Mucosa of rectum (tissue), 2 donors: ENCODE data around the gene YLPM1.

ENCODE experiments used
- H3K27ac ChIP-seq, 2 donors: one replicate each; pipeline ENCODE4 v1.7.0; 2013; ENCODE audit warnings: inconsistent platforms in 2 of 2, low read depth in 2 of 2, low read length in 2 of 2
- H3K27me3 ChIP-seq, 2 donors: one replicate each; pipeline ENCODE4 v1.7.0; 2013; ENCODE audit warnings: low read length in 2 of 2; ENCODE audit not compliant: control insufficient read depth in 2 of 2, insufficient read depth in 2 of 2
- H3K36me3 ChIP-seq, 2 donors: one replicate each; pipeline ENCODE4 v1.7.0; 2013; ENCODE audit warnings: low read length in 2 of 2; ENCODE audit not compliant: control insufficient read depth in 2 of 2, insufficient read depth in 2 of 2
- H3K4me1 ChIP-seq, 2 donors: one replicate each; pipeline ENCODE4 v1.7.0; 2013; ENCODE audit warnings: low read length in 2 of 2, mild to moderate bottlenecking in 1 of 2; ENCODE audit not compliant: control insufficient read depth in 2 of 2, insufficient read depth in 2 of 2
- H3K4me3 ChIP-seq, 2 donors: one replicate each; pipeline ENCODE4 v1.7.0; 2013; ENCODE audit warnings: low read length in 2 of 2
- H3K9ac ChIP-seq, 2 donors: one replicate each; pipeline ENCODE4 v1.7.0; 2013; ENCODE audit warnings: low read length in 2 of 2, low read depth in 1 of 2, mild to moderate bottlenecking in 1 of 2
- H3K9me3 ChIP-seq, 2 donors: one replicate each; pipeline ENCODE4 v1.7.0; 2013; ENCODE audit warnings: low read length in 2 of 2; ENCODE audit not compliant: control insufficient read depth in 2 of 2
- donor health status: healthy.
- donor health status: Normal muscosa, but diverticular disease.

Gene YLPM1

GRCh38 chr14:74858022-74858421 is 94.9 kb downstream of the YLPM1 start:
- Histone ChIP-seq H3K27ac (no peak overlapping the region), H3K4me1 (peaks cover 0 to 5% of the 10 kb centered on the region in 2 donors), H3K9me3 (no peaks in the 10 kb centered on the region), H3K36me3 (no peaks in the 10 kb centered on the region), H3K27me3 (no peaks in the 10 kb centered on the region), H3K4me3 (no peak overlapping the region), H3K9ac (no peak overlapping the region)

GRCh38 chr14:74859757-74860552 is 96.8 kb downstream of the YLPM1 start:
- H3K36me3 ChIP-seq, result no peaks in the 10 kb centered on the region
- no peaks in the 10 kb centered on the region for H3K4me1 ChIP-seq
- no peak overlapping the region for H3K4me3 ChIP-seq
- no peaks in the 10 kb centered on the region for H3K27me3 ChIP-seq
- H3K27ac ChIP-seq, result no peak overlapping the region
- H3K9me3 ChIP-seq, result no peaks in the 10 kb centered on the region
- peak overlapping the region in 1 of 2 donors; percentile 19 for H3K9ac ChIP-seq

GRCh38 chr14:74860899-74861733 is 98.0 kb downstream of the YLPM1 start:
- Histone ChIP-seq H3K4me3 (no peak overlapping the region), H3K4me1 (no peaks in the 10 kb centered on the region), H3K27me3 (no peaks in the 10 kb centered on the region), H3K36me3 (no peaks in the 10 kb centered on the region), H3K27ac (no peak overlapping the region), H3K9me3 (no peaks in the 10 kb centered on the region), H3K9ac (peak overlapping the region in 1 of 2 donors; percentile 19)

- Histone ChIP-seq H3K27ac (no peak overlapping the region), H3K9ac (no peak overlapping the region), H3K4me3 (no peak overlapping the region), H3K4me1 (no peaks in the 10 kb centered on the region), H3K27me3 (no peaks in the 10 kb centered on the region), H3K9me3 (no peaks in the 10 kb centered on the region), H3K36me3 (no peaks in the 10 kb centered on the region)
Measured at GRCh38 chr14:74861734-74862090, 98.6 kb downstream of the YLPM1 start.

- Histone ChIP-seq H3K27ac (no peak overlapping the region), H3K4me1 (no peaks in the 10 kb centered on the region), H3K36me3 (no peaks in the 10 kb centered on the region), H3K4me3 (no peak overlapping the region), H3K9ac (no peak overlapping the region), H3K9me3 (no peaks in the 10 kb centered on the region), H3K27me3 (no peaks in the 10 kb centered on the region)
Measured at GRCh38 chr14:74863274-74863673, 100.2 kb downstream of the YLPM1 start.

- H3K4me1 ChIP-seq, result no peaks in the 10 kb centered on the region
- no peak overlapping the region for H3K4me3 ChIP-seq
- H3K9me3 ChIP-seq, result no peaks in the 10 kb centered on the region
- H3K27ac ChIP-seq, result no peak overlapping the region
- no peaks in the 10 kb centered on the region for H3K36me3 ChIP-seq
- no peaks in the 10 kb centered on the region for H3K27me3 ChIP-seq
- no peak overlapping the region for H3K9ac ChIP-seq
Measured at GRCh38 chr14:74864198-74864597, 101.1 kb downstream of the YLPM1 start.

GRCh38 chr14:74865156-74865555 is 102.0 kb downstream of the YLPM1 start:
- no peaks in the 10 kb centered on the region for H3K36me3 ChIP-seq
- no peaks in the 10 kb centered on the region for H3K9me3 ChIP-seq
- no peaks in the 10 kb centered on the region for H3K4me1 ChIP-seq
- H3K27me3 ChIP-seq, result no peaks in the 10 kb centered on the region
- no peak overlapping the region for H3K4me3 ChIP-seq
- H3K9ac ChIP-seq, result no peak overlapping the region
- H3K27ac ChIP-seq, result no peak overlapping the region

GRCh38 chr14:74866708-74867389 is 103.7 kb downstream of the YLPM1 start:
- no peak overlapping the region for H3K27ac ChIP-seq
- no peaks in the 10 kb centered on the region for H3K9me3 ChIP-seq
- H3K36me3 ChIP-seq, result no peaks in the 10 kb centered on the region
- no peaks in the 10 kb centered on the region for H3K4me1 ChIP-seq
- no peaks in the 10 kb centered on the region for H3K27me3 ChIP-seq
- no peak overlapping the region for H3K4me3 ChIP-seq
- no peak overlapping the region for H3K9ac ChIP-seq

GRCh38 chr14:74867673-74868072 is 104.6 kb downstream of the YLPM1 start:
- Histone ChIP-seq H3K9ac (no peak overlapping the region), H3K27me3 (no peaks in the 10 kb centered on the region), H3K4me1 (no peaks in the 10 kb centered on the region), H3K9me3 (no peaks in the 10 kb centered on the region), H3K4me3 (no peak overlapping the region), H3K27ac (no peak overlapping the region), H3K36me3 (no peaks in the 10 kb centered on the region)

GRCh38 chr14:74868739-74869138 is 105.6 kb downstream of the YLPM1 start:
- Histone ChIP-seq H3K36me3 (no peaks in the 10 kb centered on the region), H3K4me1 (no peaks in the 10 kb centered on the region), H3K9ac (no peak overlapping the region), H3K9me3 (no peaks in the 10 kb centered on the region), H3K27ac (no peak overlapping the region), H3K27me3 (no peaks in the 10 kb centered on the region), H3K4me3 (no peak overlapping the region)
